Left cardiac atrium (tissue), 4 donors: ENCODE results near the gene TBC1D2. TPM values are rescaled to one million over a fixed set of nuclear protein-coding genes. Genes with fewer than 3 reads are reported as not detected.

Experiments used
- ATAC-seq, 2 donors: fragments of 200-7000 bp; cut with Tn5 transposase; one replicate each; pipeline ENCODE4 v1.9.1; 2020; ENCODE audit warnings: mild to moderate bottlenecking in 2 of 2, moderate library complexity in 2 of 2
- DNase-seq: peaks from one replicate; pipeline ENCODE4 v3.0.0-alpha.2; 2020
- intact Hi-C, 2 donors: fragments of 100-400 bp; cut with DNase I; formaldehyde crosslinking; loops; one replicate each; pipeline versions ENCODE4 v1.14.1 to v1.15.1; 2022 to 2023
- total RNA-seq, 2 donors: library from RNA; stranded (reverse); fragmentation: NEBNext Ultra II Directional; extraction: Animal tissue kit (Norgen Biotek cat#: 25700); gene quantifications; one replicate each; pipeline ENCODE4 v1.2.1, GENCODE V29; 2021
- donor health status: DM: no; HTN: yes; CAD: no.
- donor health status: DM: no; HTN: yes; CAD: no; lungs with severe emphysema.
- donor health status: DM: yes; HTN: yes; CAD: no.
- donor health status: Dilated cardiomyopathy.

TBC1D2 gene
- total RNA-seq, 2 donors from 2014 or later = 4.4 to 5.3 TPM

GRCh38 chr9:98248737-98249474 is 6.5 kb downstream of the TBC1D2 start:
- ATAC-seq (peak; percentile 50 to 81), DNase-seq (peak; percentile 68)
- intact Hi-C loops = no loop called here

- DNase-seq (no peak), ATAC-seq (no peak)
- intact Hi-C loops = no loop called here
These were observed 7.4 kb downstream of the TBC1D2 start for GRCh38 chr9:98247831-98248657.

- intact Hi-C loops = no loop called here
- DNase-seq = no peak
- ATAC-seq = no peak
These were observed 13.0 kb downstream of the TBC1D2 start for GRCh38 chr9:98242426-98242825.

GRCh38 chr9:98241357-98242300 is 13.8 kb downstream of the TBC1D2 start:
- intact Hi-C loops = no loop called here
- DNase-seq (no peak), ATAC-seq (no peak)

- intact Hi-C loops = no loop called here
These were observed 15.0 kb downstream of the TBC1D2 start for GRCh38 chr9:98240475-98240874.

GRCh38 chr9:98236901-98237487 is 18.5 kb downstream of the TBC1D2 start:
- intact Hi-C loops = no loop called here
- ATAC-seq (no peak), DNase-seq (no peak)

More at GRCh38 chr9:98240475-98240874, 15.0 kb downstream of the TBC1D2 start:
- ATAC-seq = no peak
- DNase-seq = no peak

GRCh38 chr9:98235126-98235525 is 20.3 kb downstream of the TBC1D2 start:
- no peak for ATAC-seq
- intact Hi-C loops = no loop called here

GRCh38 chr9:98234245-98234825 is 21.1 kb downstream of the TBC1D2 start:
- intact Hi-C loops = no loop called here
- DNase-seq = no peak
- ATAC-seq = peak in 1 of 2 donors; percentile 29

More at GRCh38 chr9:98235126-98235525, 20.3 kb downstream of the TBC1D2 start:
- no peak for DNase-seq

GRCh38 chr9:98232926-98233325 is 22.5 kb downstream of the TBC1D2 start:
- intact Hi-C loops = no loop called here
- ATAC-seq = no peak
- no peak for DNase-seq

- intact Hi-C loops = no loop called here
- ATAC-seq (peak in 1 of 2 donors; percentile 91), DNase-seq (no peak)
These were observed 23.5 kb downstream of the TBC1D2 start for GRCh38 chr9:98231770-98232478.

- intact Hi-C loops = no loop called here
- DNase-seq = no peak
- no peak for ATAC-seq
These were observed 24.7 kb downstream of the TBC1D2 start for GRCh38 chr9:98230789-98231188.

- ATAC-seq = no peak
- intact Hi-C loops = no loop called here
- no peak for DNase-seq
These were observed 25.1 kb downstream of the TBC1D2 start for GRCh38 chr9:98230304-98230703.

- no peak for ATAC-seq
- no peak for DNase-seq
- intact Hi-C loops = no loop called here
These were observed 25.8 kb downstream of the TBC1D2 start for GRCh38 chr9:98229620-98230019.

GRCh38 chr9:98229090-98229395 is 26.4 kb downstream of the TBC1D2 start:
- intact Hi-C loops = no loop called here
- no peak for ATAC-seq
- DNase-seq = no peak

GRCh38 chr9:98228392-98229089 is 26.9 kb downstream of the TBC1D2 start:
- DNase-seq = no peak
- intact Hi-C loops = no loop called here
- ATAC-seq = no peak

GRCh38 chr9:98227883-98228282 is 27.6 kb downstream of the TBC1D2 start:
- intact Hi-C loops = no loop called here
- ATAC-seq = no peak
- DNase-seq = no peak

GRCh38 chr9:98226957-98227356 is 28.5 kb downstream of the TBC1D2 start:
- intact Hi-C loops = no loop called here
- no peak for DNase-seq
- ATAC-seq = no peak

GRCh38 chr9:98226516-98226915 is 28.9 kb downstream of the TBC1D2 start:
- intact Hi-C loops = no loop called here
- no peak for ATAC-seq

More at GRCh38 chr9:98226516-98226915, 28.9 kb downstream of the TBC1D2 start:
- no peak for DNase-seq
